K562 (cell line): ENCODE data around the gene OSGIN1. TPM values are rescaled to one million over a fixed set of nuclear protein-coding genes. Genes with fewer than 3 reads are reported as not detected.

ENCODE experiments used
- ATAC-seq: fragments of 200-7000 bp; cut with Tn5 transposase; 3 replicates; pipeline ENCODE4 v1.9.1; 2020; ENCODE audit warnings: moderate library complexity
- BruUV-seq: library from RNA; stranded (reverse); fragments of 400-500 nt; replicated peaks from 2 replicates; lab custom pipeline; 2021; lab: Mats Ljungman, UMichigan
- CTCF ChIA-PET: fragments of 300-600 bp; formaldehyde crosslinking; extraction: SDS; loops from one replicate; lab custom pipeline; 2021; ENCODE audit warnings: low intra/inter-chr PET ratio; lab: Yijun Ruan, JAX
- POLR2A ChIA-PET: fragments of 300-600, 350-650 bp; sonication (Branson Sonifier 250); formaldehyde crosslinking; extraction: SDS; loops from one replicate; lab custom pipeline; 2021; ENCODE audit warnings: antibody characterized with exemption, inconsistent platforms; lab: Yijun Ruan, JAX
- DNase-seq, 4 experiments: peaks; one replicate each; pipeline versions ENCODE4 v3.0.0 to v3.0.0-alpha.2; 2011 to 2018; ENCODE audit warnings: low spot score in 3 of 4, mixed read lengths in 3 of 4; ENCODE audit errors: extremely low read depth in 1 of 4
- FAIRE-seq: peaks from 2 replicates; lab custom pipeline; 2011; peaks lifted over from hg19 to GRCh38; lab: Jason Lieb, UNC
- H2AFZ ChIP-seq: 2 replicates; pipeline ENCODE4 v1.6.0; 2011; ENCODE audit warnings: low read depth, low read length, control low read depth, inconsistent platforms
- H3K27ac ChIP-seq: fragments of 200-600 bp; 3 replicates; pipeline ENCODE4 v1.8.0; 2011; ENCODE audit warnings: low read depth, mild to moderate bottlenecking, control low read depth, inconsistent platforms, low read length, moderate library complexity, mixed read lengths; ENCODE audit errors: extremely low read depth
- H3K27me3 ChIP-seq, 2 experiments: fragments of 300-600 bp in 1 of 2; 2 replicates in 1 of 2; 3 replicates in 1 of 2; pipeline versions ENCODE4 v1.6.0 to v1.8.0; 2011; ENCODE audit warnings: inconsistent platforms in 2 of 2, low read length in 2 of 2, mild to moderate bottlenecking in 1 of 2, mixed read lengths in 1 of 2, moderate library complexity in 1 of 2; ENCODE audit not compliant: control insufficient read depth in 2 of 2, insufficient read depth in 2 of 2
- H3K36me3 ChIP-seq: fragments of 300-600 bp; 3 replicates; pipeline ENCODE4 v1.8.0; 2011; ENCODE audit warnings: mild to moderate bottlenecking, low read length, inconsistent platforms; ENCODE audit not compliant: control insufficient read depth, insufficient read depth
- H3K4me1 ChIP-seq, 2 experiments: fragments of 200-600 bp in 1 of 2; replicated peaks in 1 of 2; 2 replicates in 1 of 2; 3 replicates in 1 of 2; pipeline versions ENCODE4 v1.5.1 to v1.8.0; 2011; ENCODE audit warnings: inconsistent platforms in 2 of 2, low read length in 2 of 2, mild to moderate bottlenecking in 1 of 2, mixed read lengths in 1 of 2, moderate library complexity in 1 of 2; ENCODE audit not compliant: control insufficient read depth in 2 of 2, insufficient read depth in 2 of 2
- H3K4me2 ChIP-seq: 2 replicates; pipeline ENCODE4 v1.6.1; 2011; ENCODE audit warnings: low read length, control low read depth, inconsistent platforms, mixed read lengths; ENCODE audit not compliant: insufficient read depth
- H3K4me3 ChIP-seq: fragments of 200-600 bp; sonication (generic), shearing (Covaris generic); 2 replicates; pipeline ENCODE4 v1.5.1; 2016; ENCODE audit warnings: control low read depth, inconsistent platforms
- H3K79me2 ChIP-seq: fragments of 200-600 bp; 3 replicates; pipeline ENCODE4 v1.8.0; 2011; ENCODE audit warnings: low read length, inconsistent platforms; ENCODE audit not compliant: control insufficient read depth, insufficient read depth
- H3K9ac ChIP-seq, 2 experiments: 2 replicates each; pipeline versions ENCODE4 v1.6.0 to v1.6.1; 2011; ENCODE audit warnings: low read depth in 2 of 2, low read length in 2 of 2, control low read depth in 1 of 2, inconsistent platforms in 1 of 2, mild to moderate bottlenecking in 1 of 2, mixed read lengths in 1 of 2; ENCODE audit not compliant: insufficient read depth in 1 of 2
- H3K9me1 ChIP-seq: one replicate; pipeline ENCODE4 v1.6.0; 2011; ENCODE audit warnings: inconsistent platforms, mild to moderate bottlenecking, low read length, moderate library complexity; ENCODE audit not compliant: control insufficient read depth, insufficient read depth
- H3K9me3 ChIP-seq: replicated peaks from 2 replicates; pipeline ENCODE4 v1.5.1; 2011; ENCODE audit warnings: low read depth, low read length, inconsistent platforms; ENCODE audit not compliant: control insufficient read depth, insufficient read depth
- H4K20me1 ChIP-seq: replicated peaks from 2 replicates; pipeline ENCODE4 v1.6.1; 2011; ENCODE audit warnings: low read length, inconsistent platforms, mixed read lengths; ENCODE audit not compliant: control insufficient read depth, insufficient read depth
- CBX3 ChIP-seq, 2 experiments: IDR thresholded peaks; 1 replicate in 1 of 2; 2 replicates in 1 of 2; pipeline ENCODE4 v1.6.1; 2012; ENCODE audit warnings: inconsistent platforms in 2 of 2, low read length in 2 of 2, borderline replicate concordance in 1 of 2, control low read depth in 1 of 2
- HDAC2 ChIP-seq: fragments of 450-650 bp; IDR thresholded peaks from 2 replicates; pipeline ENCODE4 v1.6.1; 2016; ENCODE audit warnings: mild to moderate bottlenecking
- NCOA2 ChIP-seq, 2 experiments: fragments of 450-650 bp; IDR thresholded peaks; 2 replicates each; pipeline ENCODE4 v1.6.1; 2018; ENCODE audit warnings: mild to moderate bottlenecking in 2 of 2, moderate library complexity in 1 of 2; ENCODE audit not compliant: partially characterized antibody in 2 of 2
- NRF1 ChIP-seq, 2 experiments: fragments of 450-650 bp; IDR thresholded peaks in 1 of 2; conservative IDR thresholded peaks in 1 of 2; 2 replicates each; pipeline ENCODE4 v1.6.1; 2014; ENCODE audit warnings: mild to moderate bottlenecking in 2 of 2
- PHF8 ChIP-seq: fragments of 200-600 bp; sonication (generic); IDR thresholded peaks from 2 replicates; pipeline ENCODE4 v1.6.1; 2012; ENCODE audit warnings: mixed run types, mild to moderate bottlenecking, inconsistent platforms, low read length, moderate library complexity, borderline replicate concordance
- SRSF9 ChIP-seq: fragments of 200-400 bp; formaldehyde crosslinking; IDR thresholded peaks from 2 replicates; pipeline ENCODE4 v1.6.1; 2017; ENCODE audit warnings: low read depth, low read length, borderline replicate concordance
- ZNF175 ChIP-seq: fragments of 200-800 bp; sonication (Bioruptor generic); IDR thresholded peaks from 2 replicates; pipeline ENCODE4 v1.6.1; 2016; ENCODE audit warnings: low read depth, mild to moderate bottlenecking, missing genetic modification characterization, missing compliant biosample characterization
- ZNF76 ChIP-seq: fragments of 250-450 bp; sonication (Bioruptor Pico); IDR thresholded peaks from 2 replicates; pipeline ENCODE4 v1.4.0; 2020; ENCODE audit warnings: mild to moderate bottlenecking, moderate library complexity, borderline replicate concordance
- WGBS: fragments of 100-300 bp; shearing (Covaris generic); methylation state at CpG from one replicate; pipeline ENCODE4 v1.1.6; 2016; ENCODE audit warnings: low coverage, mixed read lengths; ENCODE audit not compliant: insufficient coverage; ENCODE audit errors: missing lambda C conversion rate; 5-methylcytosine and 5-hydroxymethylcytosine counted together
- in situ Hi-C: fragments of 300-500 bp; cut with MboI; formaldehyde crosslinking; loops from 4 replicates; pipeline ENCODE4 v1.15.0; 2018; ENCODE audit warnings: inconsistent platforms, mixed read lengths
- intact Hi-C: fragments of 100-400 bp; cut with micrococcal nuclease; formaldehyde crosslinking; loops from 2 replicates; pipeline ENCODE4 v1.14.2; 2022
- polyA plus RNA-seq, 8 experiments: library from polyadenylated mRNA; depleted of rRNA in 4 of 8; stranded (reverse) in 5 of 8; unstranded in 3 of 8; fragments of >200 nt; fragmentation: Nextera tagmentation in 2 of 8; fragmentation: Illumina TruSeq in 1 of 8; extraction: Ambion mirVana in 2 of 8; extraction: Trizol in 1 of 8; gene quantifications; 2 replicates each; pipeline versions ENCODE4 v1.2.1 to v1.2.3, GENCODE V29; 2011 to 2014; ENCODE audit warnings: inconsistent platforms in 1 of 8, missing spikeins in 1 of 8
- total RNA-seq, 7 experiments: library from RNA; depleted of rRNA in 6 of 7; stranded (reverse); fragments of >200 nt in 6 of 7; fragmentation: Illumina TruSeq in 2 of 7; extraction: Trizol in 2 of 7; gene quantifications; 2 replicates each; pipeline versions ENCODE4 v1.2.1 to v1.2.3, GENCODE V29; 2011 to 2021; ENCODE audit warnings: low replicate concordance in 1 of 7
- TF ChIP-seq, protein P1 (sequence below), 2 experiments: fragments of 450-650 bp in 1 of 2; IDR thresholded peaks; 2 replicates each; pipeline ENCODE4 v1.6.1; 2011 to 2017; ENCODE audit warnings: low read depth in 2 of 2, antibody characterized with exemption in 1 of 2, borderline replicate concordance in 1 of 2, low read length in 1 of 2, mild to moderate bottlenecking in 1 of 2, mixed read lengths in 1 of 2; ENCODE audit not compliant: control insufficient read depth in 1 of 2
- TF ChIP-seq, protein P2 (sequence below): fragments of 250-450 bp; sonication (Bioruptor Pico); IDR thresholded peaks from 2 replicates; pipeline ENCODE4 v1.8.0; 2022; ENCODE audit warnings: moderate library complexity, mild to moderate bottlenecking, inconsistent platforms
- TF ChIP-seq, protein P3 (sequence below): fragments of 250-450 bp; sonication (Bioruptor Pico); IDR thresholded peaks from 2 replicates; pipeline ENCODE4 v1.8.0; 2021; ENCODE audit warnings: mild to moderate bottlenecking, moderate library complexity

Gene OSGIN1
- total and polyA plus RNA-seq, 9 of the 15 experiments (the other 6 are each of a cell fraction or from before 2014, with no cell fraction given) = 0.03 to 3.6 (median 1.6) TPM

DNA sequence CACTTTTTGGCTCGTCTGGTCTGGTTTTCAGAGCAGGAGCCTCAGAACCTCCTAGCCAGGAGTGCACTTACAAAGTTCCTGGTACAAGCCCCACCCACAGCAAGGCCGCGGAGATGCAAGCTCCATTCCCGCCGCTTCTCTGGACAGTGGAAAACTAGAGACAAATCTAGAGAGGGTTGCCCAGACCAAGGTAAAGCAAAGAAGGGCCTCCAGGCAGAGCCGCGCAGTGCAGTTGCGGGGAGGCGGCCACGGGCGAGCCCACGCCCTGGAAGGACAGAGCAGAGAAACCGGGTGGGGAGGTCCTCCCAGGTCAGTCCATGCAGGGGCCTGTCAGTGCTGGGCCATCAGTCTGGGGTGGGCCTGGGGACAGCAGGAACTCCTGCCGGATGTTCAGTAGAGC is 11.0 kb upstream of the OSGIN1 start:
- 34% methylated on average over 14 of the region's 14 CpGs for WGBS
- Histone ChIP-seq H3K27ac (no peak overlapping the region), H3K79me2 (no peaks in the 10 kb centered on the region), H3K9me1 (no peaks in the 10 kb centered on the region), H3K4me2 (no peak overlapping the region), H3K9me3 (no peaks in the 10 kb centered on the region), H3K9ac (no peak overlapping the region), H3K27me3 (peaks cover 16 to 35% of the 10 kb centered on the region in 2 experiments; a peak in 4 of 5 replicates), H3K4me1 (peaks cover 0 to 31% of the 10 kb centered on the region in 2 experiments; a peak in 2 of 5 replicates), H2AFZ (no peak overlapping the region), H3K4me3 (no peak overlapping the region), H3K36me3 (no peaks in the 10 kb centered on the region), H4K20me1 (peaks cover 3% of the 10 kb centered on the region; the same call in 1 of the 2 replicates)
- no peak for FAIRE-seq
- no peak for DNase-seq
- intact Hi-C loops = no loop called here
- in situ Hi-C loops = no loop called here
- ChIA-PET POLR2A (interaction anchor here (0.6 to 1.0 kb wide), 2 partner anchors 15 to 104 kb away, joined by 3 to 4 read pairs; no protein-coding TSS in a partner anchor), CTCF (no interaction called here)
- no TSS peak for BruUV-seq
- ATAC-seq = no peak
- no peak for TF ChIP-seq SRSF9
- TF ChIP-seq PHF8 = no peak
- TF ChIP-seq, protein P1, sequence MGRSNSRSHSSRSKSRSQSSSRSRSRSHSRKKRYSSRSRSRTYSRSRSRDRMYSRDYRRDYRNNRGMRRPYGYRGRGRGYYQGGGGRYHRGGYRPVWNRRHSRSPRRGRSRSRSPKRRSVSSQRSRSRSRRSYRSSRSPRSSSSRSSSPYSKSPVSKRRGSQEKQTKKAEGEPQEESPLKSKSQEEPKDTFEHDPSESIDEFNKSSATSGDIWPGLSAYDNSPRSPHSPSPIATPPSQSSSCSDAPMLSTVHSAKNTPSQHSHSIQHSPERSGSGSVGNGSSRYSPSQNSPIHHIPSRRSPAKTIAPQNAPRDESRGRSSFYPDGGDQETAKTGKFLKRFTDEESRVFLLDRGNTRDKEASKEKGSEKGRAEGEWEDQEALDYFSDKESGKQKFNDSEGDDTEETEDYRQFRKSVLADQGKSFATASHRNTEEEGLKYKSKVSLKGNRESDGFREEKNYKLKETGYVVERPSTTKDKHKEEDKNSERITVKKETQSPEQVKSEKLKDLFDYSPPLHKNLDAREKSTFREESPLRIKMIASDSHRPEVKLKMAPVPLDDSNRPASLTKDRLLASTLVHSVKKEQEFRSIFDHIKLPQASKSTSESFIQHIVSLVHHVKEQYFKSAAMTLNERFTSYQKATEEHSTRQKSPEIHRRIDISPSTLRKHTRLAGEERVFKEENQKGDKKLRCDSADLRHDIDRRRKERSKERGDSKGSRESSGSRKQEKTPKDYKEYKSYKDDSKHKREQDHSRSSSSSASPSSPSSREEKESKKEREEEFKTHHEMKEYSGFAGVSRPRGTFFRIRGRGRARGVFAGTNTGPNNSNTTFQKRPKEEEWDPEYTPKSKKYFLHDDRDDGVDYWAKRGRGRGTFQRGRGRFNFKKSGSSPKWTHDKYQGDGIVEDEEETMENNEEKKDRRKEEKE (IDR thresholded peaks at IDR 0.05; ENCODE audit: borderline replicate concordance in 1 of 2, control insufficient read depth in 1 of 2, low read depth in 2 of 2, low read length in 1 of 2) = no peak
- TF ChIP-seq, protein P2, sequence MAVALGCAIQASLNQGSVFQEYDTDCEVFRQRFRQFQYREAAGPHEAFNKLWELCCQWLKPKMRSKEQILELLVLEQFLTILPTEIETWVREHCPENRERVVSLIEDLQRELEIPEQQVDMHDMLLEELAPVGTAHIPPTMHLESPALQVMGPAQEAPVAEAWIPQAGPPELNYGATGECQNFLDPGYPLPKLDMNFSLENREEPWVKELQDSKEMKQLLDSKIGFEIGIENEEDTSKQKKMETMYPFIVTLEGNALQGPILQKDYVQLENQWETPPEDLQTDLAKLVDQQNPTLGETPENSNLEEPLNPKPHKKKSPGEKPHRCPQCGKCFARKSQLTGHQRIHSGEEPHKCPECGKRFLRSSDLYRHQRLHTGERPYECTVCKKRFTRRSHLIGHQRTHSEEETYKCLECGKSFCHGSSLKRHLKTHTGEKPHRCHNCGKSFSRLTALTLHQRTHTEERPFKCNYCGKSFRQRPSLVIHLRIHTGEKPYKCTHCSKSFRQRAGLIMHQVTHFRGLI (CRISPR knock-in tag) = no peak
- TF ChIP-seq NRF1 (conservative IDR thresholded peaks at IDR 0.05 in 1 of 2, IDR thresholded peaks at IDR 0.05 in 1 of 2) = no peak
- no peak for TF ChIP-seq CBX3 (IDR thresholded peaks at IDR 0.05; ENCODE audit: borderline replicate concordance in 1 of 2, low read length in 2 of 2)
- no peak for TF ChIP-seq ZNF175 (CRISPR knock-in tag)
- TF ChIP-seq ZNF76 = no peak
- no peak for TF ChIP-seq NCOA2 (IDR thresholded peaks at IDR 0.05; ENCODE audit: partially characterized antibody in 2 of 2)
- no peak for TF ChIP-seq HDAC2
- TF ChIP-seq, protein P3, sequence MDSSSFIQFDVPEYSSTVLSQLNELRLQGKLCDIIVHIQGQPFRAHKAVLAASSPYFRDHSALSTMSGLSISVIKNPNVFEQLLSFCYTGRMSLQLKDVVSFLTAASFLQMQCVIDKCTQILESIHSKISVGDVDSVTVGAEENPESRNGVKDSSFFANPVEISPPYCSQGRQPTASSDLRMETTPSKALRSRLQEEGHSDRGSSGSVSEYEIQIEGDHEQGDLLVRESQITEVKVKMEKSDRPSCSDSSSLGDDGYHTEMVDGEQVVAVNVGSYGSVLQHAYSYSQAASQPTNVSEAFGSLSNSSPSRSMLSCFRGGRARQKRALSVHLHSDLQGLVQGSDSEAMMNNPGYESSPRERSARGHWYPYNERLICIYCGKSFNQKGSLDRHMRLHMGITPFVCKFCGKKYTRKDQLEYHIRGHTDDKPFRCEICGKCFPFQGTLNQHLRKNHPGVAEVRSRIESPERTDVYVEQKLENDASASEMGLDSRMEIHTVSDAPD (CRISPR knock-in tag) = no peak
